Endodermal cell (in vitro differentiated cells): ENCODE measurements around the gene AHNAK2. TPM values are rescaled to one million over a fixed set of nuclear protein-coding genes. Genes with fewer than 3 reads are reported as not detected.
A peak's percentile ranks its signal among the peaks of the same experiment; 100 is the strongest.

ENCODE experiments used
- DNase-seq: peaks from one replicate; pipeline ENCODE4 v3.0.0-alpha.2; 2017
- H3K27ac ChIP-seq: 2 replicates; pipeline ENCODE4 v1.5.1; 2013; ENCODE audit warnings: mild to moderate bottlenecking, low read depth, low read length, moderate library complexity
- H3K27me3 ChIP-seq: 2 replicates; pipeline ENCODE4 v1.6.1; 2013; ENCODE audit warnings: mild to moderate bottlenecking, low read length, moderate library complexity; ENCODE audit not compliant: insufficient read depth, control insufficient read depth, poor library complexity, severe bottlenecking
- H3K36me3 ChIP-seq: 2 replicates; pipeline ENCODE4 v1.7.0; 2013; ENCODE audit warnings: mild to moderate bottlenecking, low read length, moderate library complexity; ENCODE audit not compliant: control insufficient read depth, insufficient read depth
- H3K4me1 ChIP-seq: one replicate; pipeline ENCODE4 v1.7.0; 2013; ENCODE audit warnings: low read length; ENCODE audit not compliant: control insufficient read depth, insufficient read depth
- H3K4me3 ChIP-seq: 2 replicates; pipeline ENCODE4 v1.5.1; 2013; ENCODE audit warnings: mild to moderate bottlenecking, low read length, moderate library complexity
- H3K9ac ChIP-seq: 2 replicates; pipeline ENCODE4 v1.6.1; 2013; ENCODE audit warnings: mild to moderate bottlenecking, low read length, moderate library complexity; ENCODE audit not compliant: poor library complexity, severe bottlenecking; ENCODE audit errors: extremely low read depth
- H3K9me3 ChIP-seq: 2 replicates; pipeline ENCODE4 v1.6.1; 2013; ENCODE audit warnings: mild to moderate bottlenecking, low read length, moderate library complexity; ENCODE audit not compliant: control insufficient read depth
- H3K27ac Mint-ChIP-seq: 2 replicates; pipeline ENCODE4 v1.8.0; 2020; ENCODE audit warnings: mixed read lengths
- H3K27me3 Mint-ChIP-seq: 2 replicates; pipeline ENCODE4 v1.8.0; 2021; ENCODE audit warnings: mild to moderate bottlenecking, mixed read lengths; ENCODE audit not compliant: insufficient read depth
- H3K36me3 Mint-ChIP-seq: 2 replicates; pipeline ENCODE4 v1.8.0; 2020; ENCODE audit warnings: low read depth, mixed read lengths
- H3K4me1 Mint-ChIP-seq: 2 replicates; pipeline ENCODE4 v1.8.0; 2020; ENCODE audit warnings: mixed read lengths
- H3K4me3 Mint-ChIP-seq: 2 replicates; pipeline ENCODE4 v1.8.0; 2020; ENCODE audit warnings: mild to moderate bottlenecking, moderate library complexity, mixed read lengths
- H3K9me3 Mint-ChIP-seq: 2 replicates; pipeline ENCODE4 v1.8.0; 2020; ENCODE audit warnings: mild to moderate bottlenecking, mixed read lengths
- CTCF ChIP-seq: fragments of 200-600 bp; sonication (generic); conservative IDR thresholded peaks from 2 replicates; pipeline ENCODE4 v1.5.0; 2021; ENCODE audit warnings: antibody characterized with exemption, mild to moderate bottlenecking
- WGBS, 2 experiments: methylation state at CpG; one replicate each; pipeline versions ENCODE4 v1.1.5 to v1.1.7; 2013; ENCODE audit warnings: missing lambda C conversion rate in 2 of 2, mixed read lengths in 1 of 2; ENCODE audit not compliant: insufficient coverage in 1 of 2, insufficient read length in 1 of 2; 5-methylcytosine and 5-hydroxymethylcytosine counted together
- total RNA-seq, 2 donors: library from RNA; stranded (reverse); fragmentation: NEBNext Ultra II Directional in 1 of 2; extraction: Animal tissue kit (Norgen Biotek cat#: 25700) in 1 of 2; gene quantifications; 2 replicates in 1 of 2; 3 replicates in 1 of 2; pipeline ENCODE4 v1.2.1, GENCODE V29; 2021

The AHNAK2 gene
- total RNA-seq, 2 donors from 2014 or later: 0.93 to 2.2 TPM

- Histone ChIP-seq H3K27me3 (no peaks in the 10 kb centered on the region), H3K9me3 (no peaks in the 10 kb centered on the region), H3K27ac (peak within 1 kb of the TSS; percentile 92), H3K9ac (peak within 1 kb of the TSS; percentile 79), H3K4me1 (peaks cover 5% of the 10 kb centered on the region), H3K36me3 (peaks cover 15% of the 10 kb centered on the region), H3K4me3 (peak within 1 kb of the TSS; percentile 95)
- H3K27me3 Mint-ChIP-seq: peaks cover 4% of the 10 kb centered on the region
- peak within 1 kb of the TSS; percentile 93 for H3K4me3 Mint-ChIP-seq
- H3K36me3 Mint-ChIP-seq: peaks cover 20% of the 10 kb centered on the region
- H3K9me3 Mint-ChIP-seq: no peaks in the 10 kb centered on the region
- no peak for TF ChIP-seq CTCF
- WGBS, 2 experiments: 0% methylated on average over 34 to 115 of the region's 115 CpGs
- peaks cover 35% of the 10 kb centered on the region for H3K4me1 Mint-ChIP-seq
- DNase-seq: peak; percentile 99
- H3K27ac Mint-ChIP-seq: peak within 1 kb of the TSS; percentile 84
Measured at GRCh38 chr14:105020815-105021655, 42.9 kb upstream of the AHNAK2 start, which contains the start of gene CDCA4. Gene CDCA4, minus strand, starts transcription at chr14:105021083. Its CDS starts 9,154 bp downstream, at chr14:105011929.

GRCh38 chr14:105019861-105020814 lies 42.0 kb upstream of the AHNAK2 start:
- Histone ChIP-seq H3K36me3 (peaks cover 18% of the 10 kb centered on the region), H3K27ac (peak overlapping the region; percentile 92), H3K9me3 (no peaks in the 10 kb centered on the region), H3K27me3 (no peaks in the 10 kb centered on the region), H3K4me3 (peak overlapping the region; percentile 88), H3K9ac (peak overlapping the region; percentile 51), H3K4me1 (peaks cover 5% of the 10 kb centered on the region)
- H3K27ac Mint-ChIP-seq: peak overlapping the region; percentile 84
- 6 to 10% methylated on average over 36 to 75 of the region's 75 CpGs for WGBS, 2 experiments
- H3K36me3 Mint-ChIP-seq: peaks cover 23% of the 10 kb centered on the region
- peak overlapping the region; percentile 93 for H3K4me3 Mint-ChIP-seq
- peak; percentile 72 for DNase-seq
- no peaks in the 10 kb centered on the region for H3K9me3 Mint-ChIP-seq
- peaks cover 42% of the 10 kb centered on the region for H3K4me1 Mint-ChIP-seq
- TF ChIP-seq CTCF: peak; percentile 49
- no peaks in the 10 kb centered on the region for H3K27me3 Mint-ChIP-seq

GRCh38 chr14:105018414-105018813 lies 40.2 kb upstream of the AHNAK2 start:
- 82 to 92% methylated on average over 2 to 4 of the region's 4 CpGs for WGBS, 2 experiments
- no peak overlapping the region for H3K9ac ChIP-seq
- Mint-ChIP-seq H3K27me3 (no peaks in the 10 kb centered on the region), H3K36me3 (peaks cover 23% of the 10 kb centered on the region), H3K4me1 (peaks cover 51% of the 10 kb centered on the region), H3K4me3 (peak overlapping the region; percentile 93), H3K9me3 (no peaks in the 10 kb centered on the region), H3K27ac (no peak overlapping the region)
- H3K36me3 ChIP-seq: peaks cover 21% of the 10 kb centered on the region
- DNase-seq: no peak
- no peak for TF ChIP-seq CTCF
- no peaks in the 10 kb centered on the region for H3K9me3 ChIP-seq
- no peaks in the 10 kb centered on the region for H3K27me3 ChIP-seq
- H3K4me3 ChIP-seq: no peak overlapping the region
- peaks cover 10% of the 10 kb centered on the region for H3K4me1 ChIP-seq
- H3K27ac ChIP-seq: no peak overlapping the region
